T-cell (primary cell): ENCODE data around the gene NEU1. TPM values are rescaled to one million over a fixed set of nuclear protein-coding genes. Genes with fewer than 3 reads are reported as not detected.
A peak's percentile ranks its signal among the peaks of the same experiment; 100 is the strongest.
"Not testable (repeated sequence)": the region's sequence is repeated elsewhere in the genome, so short reads cannot be mapped to it uniquely, and the experiment has no call there.

Experiments used
- ATAC-seq, 4 experiments: fragments of 200-7000 bp in 3 of 4; fragments of 150-1000 bp in 1 of 4; cut with Tn5 transposase; replicated peaks in 1 of 4; 1 replicate in 3 of 4; 2 replicates in 1 of 4; pipeline ENCODE4 v1.10.0; 2021; ENCODE audit warnings: moderate library complexity in 3 of 4, mild to moderate bottlenecking in 2 of 4, moderate number of reproducible peaks in 1 of 4
- CTCF ChIA-PET, 2 donors: fragments of 300-600 bp; sonication (Branson Sonifier 250); formaldehyde crosslinking; loops; one replicate each; lab custom pipeline; 2022; ENCODE audit warnings: antibody characterized with exemption in 2 of 2; lab: Charles Lee
- POLR2A ChIA-PET, 2 donors: fragments of 300-600 bp; sonication (Branson Sonifier 250); formaldehyde crosslinking; loops; one replicate each; lab custom pipeline; 2022; ENCODE audit warnings: antibody characterized with exemption in 2 of 2; lab: Charles Lee
- DNase-seq, 35 experiments: peaks; one replicate each; pipeline versions ENCODE4 v3.0.0 to v3.0.0-alpha.2; 2013 to 2023
- H3K27ac ChIP-seq: one replicate; pipeline ENCODE4 v1.5.1; 2013; ENCODE audit warnings: low read length
- H3K27me3 ChIP-seq, 2 experiments: replicated peaks in 1 of 2; 1 replicate in 1 of 2; 2 replicates in 1 of 2; pipeline versions ENCODE4 v1.6.1 to v1.7.0; 2013; ENCODE audit warnings: low read length in 1 of 2, mixed read lengths in 1 of 2; ENCODE audit not compliant: control insufficient read depth in 2 of 2, insufficient read depth in 2 of 2; ENCODE audit errors: extremely low read depth in 1 of 2
- H3K36me3 ChIP-seq, 2 donors: 1 replicate in 1 of 2; 2 replicates in 1 of 2; pipeline versions ENCODE4 v1.6.1 to v1.7.0; 2013; ENCODE audit warnings: low read length in 1 of 2; ENCODE audit not compliant: control insufficient read depth in 2 of 2, insufficient read depth in 1 of 2; ENCODE audit errors: extremely low read depth in 1 of 2
- H3K4me1 ChIP-seq, 2 experiments: 1 replicate in 1 of 2; 2 replicates in 1 of 2; pipeline versions ENCODE4 v1.6.1 to v1.7.0; 2013; ENCODE audit warnings: low read length in 2 of 2, mixed read lengths in 1 of 2; ENCODE audit not compliant: insufficient read depth in 2 of 2, control insufficient read depth in 1 of 2; ENCODE audit errors: extremely low read depth in 1 of 2
- H3K4me3 ChIP-seq, 2 donors: 1 replicate in 1 of 2; 2 replicates in 1 of 2; pipeline versions ENCODE4 v1.5.1 to v1.7.0; 2013; ENCODE audit warnings: mild to moderate bottlenecking in 2 of 2, low read length in 1 of 2, moderate library complexity in 1 of 2; ENCODE audit not compliant: control insufficient read depth in 1 of 2; ENCODE audit errors: extremely low read depth in 1 of 2
- H3K9me3 ChIP-seq: 2 replicates; pipeline ENCODE4 v1.7.0; 2013
- H3K27ac Mint-ChIP-seq, 2 donors: one replicate each; pipeline ENCODE4 v1.8.0; 2020 to 2021; ENCODE audit warnings: mild to moderate bottlenecking in 2 of 2, mixed read lengths in 2 of 2
- H3K27me3 Mint-ChIP-seq, 2 donors: one replicate each; pipeline ENCODE4 v1.8.0; 2021 to 2022; ENCODE audit warnings: mixed read lengths in 2 of 2
- H3K36me3 Mint-ChIP-seq: one replicate; pipeline ENCODE4 v1.8.0; 2021; ENCODE audit warnings: mixed read lengths
- H3K4me1 Mint-ChIP-seq, 3 donors: one replicate each; pipeline ENCODE4 v1.8.0; 2020 to 2022; ENCODE audit warnings: mixed read lengths in 3 of 3, mild to moderate bottlenecking in 1 of 3
- H3K4me3 Mint-ChIP-seq, 3 donors: one replicate each; pipeline ENCODE4 v1.8.0; 2020 to 2022; ENCODE audit warnings: mild to moderate bottlenecking in 3 of 3, mixed read lengths in 3 of 3, moderate library complexity in 3 of 3
- H3K9me3 Mint-ChIP-seq, 3 donors: one replicate each; pipeline ENCODE4 v1.8.0; 2020 to 2022; ENCODE audit warnings: mixed read lengths in 3 of 3
- WGBS: methylation state at CpG from one replicate; pipeline ENCODE4 v1.1.5; 2013; ENCODE audit warnings: missing lambda C conversion rate; ENCODE audit not compliant: insufficient coverage; 5-methylcytosine and 5-hydroxymethylcytosine counted together
- total RNA-seq, 35 experiments: library from RNA in 6 of 35; stranded (reverse) in 6 of 35; fragments of 120-200 nt in 1 of 35; gene quantifications; one replicate each; pipeline versions ENCODE4 v1.2.1 to v1.2.4 and lab custom pipeline; 2013 to 2026

NEU1 gene
- total RNA-seq, 5 donors from 2014 or later (not counting 1 experiment from before 2014, with no cell fraction given): 15.9 to 29.2 (median 19.9) TPM

- H3K27ac ChIP-seq: peak overlapping the region; percentile 85
- Mint-ChIP-seq H3K36me3 (no peaks in the 10 kb centered on the region), H3K9me3 (no peaks in the 10 kb centered on the region), H3K27me3 (no peaks in the 10 kb centered on the region), H3K27ac (peak overlapping the region; percentile 98 to 99), H3K4me1 (peaks cover 36 to 74% (median 58%) of the 10 kb centered on the region in 3 donors), H3K4me3 (peak overlapping the region; percentile 93 to 95 (median 95))
- H3K4me1 ChIP-seq: peaks cover 14 to 57% of the 10 kb centered on the region in 2 experiments
- ATAC-seq (peak; percentile 32 to 53 (median 41)), DNase-seq (peak; percentile 32 to 73 (median 45))
- H3K27me3 ChIP-seq: no peaks in the 10 kb centered on the region
- POLR2A ChIA-PET: interaction anchor here (0.6 kb wide), 2 partner anchors 15 to 274 kb away, joined by 3 to 4 read pairs; partner anchors contain the start of gene LSM2 (in 1 of the 2)
- CTCF ChIA-PET: interaction anchor here (0.6 to 1.9 kb wide), 2 partner anchors 15 to 148 kb away, joined by 3 to 6 read pairs; partner anchors contain the start of gene LSM2 (in 1 of the 2)
- 0% methylated on average over 7 of the region's 25 CpGs for WGBS
- no peaks in the 10 kb centered on the region for H3K36me3 ChIP-seq
- no peaks in the 10 kb centered on the region for H3K9me3 ChIP-seq
- peak overlapping the region; percentile 78 to 89 for H3K4me3 ChIP-seq
Measured at GRCh38 chr6:31822036-31822821, 40.4 kb downstream of the NEU1 start.

DNA sequence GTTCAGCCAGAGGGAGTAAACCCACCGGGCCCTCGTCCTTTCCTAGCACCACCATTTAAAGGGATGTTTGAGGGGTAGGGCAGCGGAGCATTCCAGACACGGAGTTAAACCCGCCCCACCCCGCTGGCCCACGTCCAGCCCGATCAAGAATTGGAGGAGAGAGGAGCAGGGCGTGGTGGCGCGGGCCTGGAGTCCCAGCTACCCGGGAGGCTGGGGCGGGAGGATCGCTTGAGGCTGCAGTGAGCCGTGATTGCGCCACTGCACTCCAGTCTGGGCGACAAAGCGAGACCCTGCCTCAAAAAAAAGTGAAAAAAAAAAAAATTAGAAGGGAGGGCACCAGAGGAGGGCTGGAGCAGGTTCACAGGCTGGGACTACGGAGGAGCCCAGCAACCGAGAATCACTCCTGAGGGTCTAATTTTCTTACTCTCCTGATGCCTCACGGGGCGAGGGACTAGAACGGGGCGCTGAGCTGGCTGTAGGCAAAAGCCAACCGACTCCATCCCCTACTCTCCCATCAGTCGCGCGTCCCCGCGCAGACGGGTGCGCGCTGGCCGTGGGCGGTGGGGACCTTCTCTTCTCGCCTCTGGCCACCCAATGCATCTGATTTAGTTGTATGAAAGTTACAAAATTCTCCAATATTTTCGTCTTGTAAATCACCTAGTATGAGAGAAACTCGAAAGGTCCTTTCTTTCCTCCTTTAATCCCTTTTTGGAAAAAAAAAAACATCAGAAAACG lies 41.2 kb downstream of the NEU1 start:
- ChIA-PET CTCF (interaction anchor here in 1 of 2 donors (0.6 kb wide), 1 partner anchor 147 kb away, joined by 3 read pairs; no protein-coding TSS in a partner anchor), POLR2A (interaction anchor here in 1 of 2 donors (0.6 kb wide), 1 partner anchor 273 kb away, joined by 3 read pairs; no protein-coding TSS in a partner anchor)
- H3K27ac ChIP-seq: peak overlapping the region; percentile 85
- H3K36me3 Mint-ChIP-seq: no peaks in the 10 kb centered on the region
- DNase-seq (peak in 7 of 35 experiments; percentile 16 to 48 (median 34)), ATAC-seq (peak in 3 of 4 experiments; percentile 9 to 18 (median 10))
- H3K36me3 ChIP-seq: no peaks in the 10 kb centered on the region
- H3K27me3 ChIP-seq: no peaks in the 10 kb centered on the region
- H3K9me3 ChIP-seq: no peaks in the 10 kb centered on the region
- no peaks in the 10 kb centered on the region for H3K27me3 Mint-ChIP-seq
- peak overlapping the region; percentile 93 to 95 (median 95) for H3K4me3 Mint-ChIP-seq
- 21% methylated on average over 12 of the region's 39 CpGs for WGBS
- H3K4me1 ChIP-seq: peaks cover 11 to 50% of the 10 kb centered on the region in 2 experiments
- peak overlapping the region; percentile 78 to 89 for H3K4me3 ChIP-seq
- H3K27ac Mint-ChIP-seq: peak overlapping the region; percentile 98 to 99
- H3K4me1 Mint-ChIP-seq: peaks cover 29 to 66% (median 50%) of the 10 kb centered on the region in 3 donors
- no peaks in the 10 kb centered on the region for H3K9me3 Mint-ChIP-seq

DNA sequence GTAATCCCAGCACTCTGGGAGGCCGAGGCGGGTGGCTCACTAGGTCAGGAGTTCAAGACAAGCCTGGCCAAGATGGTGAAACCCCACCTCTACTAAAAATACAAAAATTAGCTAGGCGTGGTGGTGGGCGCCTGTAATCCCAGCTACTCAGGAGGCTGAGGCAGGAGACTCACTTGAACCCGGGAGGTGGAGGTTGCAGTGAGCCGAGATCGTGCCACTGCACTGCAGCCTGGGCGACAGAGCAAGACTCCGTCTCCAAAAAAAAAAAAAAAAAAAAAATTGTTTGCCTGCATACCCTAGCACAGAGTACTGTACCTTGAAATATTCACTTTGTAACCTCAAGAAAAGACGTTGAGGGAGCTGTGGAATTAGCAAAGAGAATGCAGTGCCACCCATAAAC lies 42.2 kb downstream of the NEU1 start:
- peaks cover 10 to 42% of the 10 kb centered on the region in 2 experiments for H3K4me1 ChIP-seq
- Mint-ChIP-seq H3K27ac (peak overlapping the region; percentile 98 to 99), H3K4me1 (peaks cover 29 to 59% (median 45%) of the 10 kb centered on the region in 3 donors), H3K4me3 (peak overlapping the region; percentile 93 to 95 (median 95))
- H3K9me3 Mint-ChIP-seq, H3K36me3 Mint-ChIP-seq, H3K4me3 ChIP-seq, POLR2A ChIA-PET, DNase-seq, H3K36me3 ChIP-seq, ATAC-seq, H3K27me3 ChIP-seq, H3K27me3 Mint-ChIP-seq, H3K27ac ChIP-seq, H3K9me3 ChIP-seq: not testable (repeated sequence)
- no CpG with 5 or more reads among the region's 10 CpGs for WGBS
- CTCF ChIA-PET: interaction anchor here in 1 of 2 donors (0.9 kb wide), 1 partner anchor 14 kb away, joined by 3 read pairs; the partner anchor contains the start of gene LSM2

DNA sequence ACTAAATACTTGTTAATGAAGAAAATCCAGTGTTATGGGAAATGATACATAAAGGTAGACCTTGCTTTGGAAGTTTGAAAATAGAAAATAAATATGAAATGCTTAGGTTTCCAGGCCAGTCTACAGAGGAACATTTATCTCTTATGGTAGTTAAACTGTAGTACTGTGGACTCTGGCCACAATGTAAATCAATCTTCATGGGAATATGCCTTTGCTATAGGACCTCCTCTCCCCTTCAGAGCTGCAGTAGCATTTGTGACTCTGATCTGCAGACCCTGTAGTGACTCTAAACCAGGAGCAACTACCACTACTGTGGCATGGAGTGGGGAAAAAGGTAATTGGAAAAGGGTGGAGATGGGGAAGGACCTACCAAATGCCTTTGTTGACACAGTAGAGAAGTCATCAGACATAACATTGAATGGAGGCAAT lies 42.7 kb downstream of the NEU1 start:
- Histone ChIP-seq H3K27me3 (no peaks in the 10 kb centered on the region), H3K4me1 (peaks cover 10 to 42% of the 10 kb centered on the region in 2 experiments), H3K36me3 (no peaks in the 10 kb centered on the region), H3K9me3 (no peaks in the 10 kb centered on the region), H3K4me3 (no peak overlapping the region), H3K27ac (no peak overlapping the region)
- CTCF ChIA-PET: interaction anchor here in 1 of 2 donors (0.6 to 0.9 kb wide), 3 partner anchors 13 to 103 kb away, joined by 3 to 4 read pairs (median 3); partner anchors contain the start of gene LSM2
- Mint-ChIP-seq H3K4me1 (peaks cover 29 to 54% (median 43%) of the 10 kb centered on the region in 3 donors), H3K9me3 (no peaks in the 10 kb centered on the region), H3K36me3 (no peaks in the 10 kb centered on the region), H3K4me3 (peak overlapping the region in 2 of 3 donors; percentile 35 to 67), H3K27me3 (no peaks in the 10 kb centered on the region), H3K27ac (peak overlapping the region; percentile 80 to 87)
- POLR2A ChIA-PET: interaction anchor here in 1 of 2 donors (0.6 kb wide), 1 partner anchor 17 kb away, joined by 4 read pairs; no protein-coding TSS in a partner anchor
- ATAC-seq: no peak
- no peak for DNase-seq

GRCh38 chr6:31817929-31818511 lies 44.6 kb downstream of the NEU1 start:
- 12% methylated on average over 3 of the region's 8 CpGs for WGBS

More at GRCh38 chr6:31817929-31818511, 44.6 kb downstream of the NEU1 start:
- H3K27ac ChIP-seq: peak overlapping the region; percentile 68
- H3K4me1 ChIP-seq: peaks cover 15 to 53% of the 10 kb centered on the region in 2 experiments
- H3K27me3 ChIP-seq, H3K36me3 ChIP-seq, H3K27me3 Mint-ChIP-seq, ATAC-seq, H3K9me3 Mint-ChIP-seq, H3K9me3 ChIP-seq, H3K36me3 Mint-ChIP-seq, DNase-seq: not testable (repeated sequence)
- peak overlapping the region; percentile 26 to 63 for H3K4me3 ChIP-seq
- ChIA-PET POLR2A (interaction anchor here in 1 of 2 donors (0.6 kb wide), 1 partner anchor 200 kb away, joined by 16 read pairs; no protein-coding TSS in a partner anchor), CTCF (interaction anchor here in 1 of 2 donors (0.9 to 1.0 kb wide), 2 partner anchors 13 to 80 kb away, joined by 3 to 6 read pairs; no protein-coding TSS in a partner anchor)
- Mint-ChIP-seq H3K4me1 (peaks cover 38 to 61% (median 51%) of the 10 kb centered on the region in 3 donors), H3K4me3 (peak overlapping the region; percentile 72 to 90 (median 85)), H3K27ac (peak overlapping the region; percentile 95 to 97)
